ENCODE data around the gene TSPAN2. TPM values are rescaled to one million over a fixed set of nuclear protein-coding genes. Genes with fewer than 3 reads are reported as not detected.
"Not testable (repeated sequence)": the region's sequence is repeated elsewhere in the genome, so short reads cannot be mapped to it uniquely, and the experiment has no call there.

Gene TSPAN2
- total RNA-seq, 1 donor from 2014 or later, result 0.60 TPM

GRCh38 chr1:115041654-115042053 lies 47.6 kb downstream of the TSPAN2 start:
- ATAC-seq (no peak), DNase-seq (ENCODE audit: low spot score) (no peak)

GRCh38 chr1:115040501-115040900 lies 48.8 kb downstream of the TSPAN2 start:
- ATAC-seq, result no peak
- DNase-seq (ENCODE audit: low spot score), result no peak

GRCh38 chr1:115036814-115037507 lies 52.3 kb downstream of the TSPAN2 start:
- DNase-seq (ENCODE audit: low spot score) (no peak), ATAC-seq (no peak)

GRCh38 chr1:115035652-115036051 lies 53.7 kb downstream of the TSPAN2 start:
- no peak for ATAC-seq
- no peak for DNase-seq (ENCODE audit: low spot score)

- ATAC-seq, result no peak
- DNase-seq (ENCODE audit: low spot score), result no peak
These were observed 57.7 kb downstream of the TSPAN2 start for GRCh38 chr1:115031595-115031994.

- DNase-seq (ENCODE audit: low spot score) (no peak), ATAC-seq (no peak)
These were observed 59.8 kb downstream of the TSPAN2 start, which contains the start of gene TSHB for GRCh38 chr1:115029526-115029925. TSS of gene TSHB (plus strand) at chr1:115029826. CDS start at chr1:115033363, 3,537 bp downstream.

GRCh38 chr1:115023593-115023992 lies 65.7 kb downstream of the TSPAN2 start:
- DNase-seq (ENCODE audit: low spot score) (no peak), ATAC-seq (no peak)

GRCh38 chr1:115021145-115021544 lies 68.2 kb downstream of the TSPAN2 start:
- ATAC-seq (no peak), DNase-seq (ENCODE audit: low spot score) (no peak)

GRCh38 chr1:115019549-115019948 lies 69.8 kb downstream of the TSPAN2 start:
- not testable (repeated sequence) for DNase-seq (ENCODE audit: low spot score); ATAC-seq

GRCh38 chr1:115013792-115014191 lies 75.5 kb downstream of the TSPAN2 start:
- ATAC-seq (no peak), DNase-seq (ENCODE audit: low spot score) (no peak)

GRCh38 chr1:115012434-115012833 lies 76.9 kb downstream of the TSPAN2 start:
- ATAC-seq (no peak), DNase-seq (ENCODE audit: low spot score) (no peak)

- DNase-seq (ENCODE audit: low spot score) (no peak), ATAC-seq (no peak)
These were observed 77.3 kb downstream of the TSPAN2 start for GRCh38 chr1:115012006-115012405.

- ATAC-seq (no peak), DNase-seq (ENCODE audit: low spot score) (no peak)
These were observed 83.1 kb downstream of the TSPAN2 start for GRCh38 chr1:115006191-115006590.

Other genes with a start within 250 kb of the TSPAN2 start
- gene SYCP1, start 234.6 kb downstream of the TSPAN2 start, total RNA-seq, result not detected
- gene TSHB, start 59.7 kb downstream of the TSPAN2 start, total RNA-seq, result not detected
- 0.55 TPM for gene NGF, start 248.7 kb upstream of the TSPAN2 start, total RNA-seq